ENCODE results near the gene MTURN. TPM values are rescaled to one million over a fixed set of nuclear protein-coding genes. Genes with fewer than 3 reads are reported as not detected.

The MTURN gene
- total and polyA plus RNA-seq, 10 of the 15 experiments (the other 5 are each of a cell fraction or from before 2014, with no cell fraction given) = 0.52 to 5.0 (median 3.3) TPM

- TF ChIP-seq REST (IDR thresholded peaks at IDR 0.05; ENCODE audit: low read depth, low read length) (no peak), LARP7 (IDR thresholded peaks at IDR 0.05) (no peak), PML (IDR thresholded peaks at IDR 0.05; ENCODE audit: low read length) (no peak)
Observed at GRCh38 chr7:30199271-30199670, 64.5 kb downstream of the MTURN start (continued).

- ChIA-PET SMC1A (ENCODE audit: uncharacterized antibody, unreplicated experiment) (interaction anchor here (0.6 to 7.0 kb wide), 8 partner anchors 11 to 75 kb away, joined by 3 to 80 read pairs (median 4); no protein-coding TSS in a partner anchor), RAD21 (ENCODE audit: unreplicated experiment) (interaction anchor here (1.0 to 3.4 kb wide), 4 partner anchors 21 to 38 kb away, joined by 4 to 22 read pairs (median 8); no protein-coding TSS in a partner anchor), CTCF (interaction anchor here (1.2 to 1.9 kb wide), 5 partner anchors 16 to 75 kb away, joined by 3 to 8 read pairs (median 3); no protein-coding TSS in a partner anchor), POLR2A (interaction anchor here (0.6 to 1.5 kb wide), 2 partner anchors 21 to 406 kb away, joined by 4 to 6 read pairs; no protein-coding TSS in a partner anchor)
- Histone ChIP-seq H3K9ac (ENCODE audit: control insufficient read depth, insufficient read depth, low read length) (no peak overlapping the region), H3K27ac (ENCODE audit: control insufficient read depth, insufficient read depth) (no peak overlapping the region), H4K20me1 (ENCODE audit: control insufficient read depth, insufficient read depth) (no peaks in the 10 kb centered on the region), H2AFZ (ENCODE audit: control insufficient read depth, low read depth, low read length) (no peak overlapping the region), H3K79me2 (ENCODE audit: control insufficient read depth, insufficient read depth, low read length) (no peaks in the 10 kb centered on the region), H3K27me3 (replicated peaks in 1 of 2; ENCODE audit: control insufficient read depth in 2 of 2, insufficient read depth in 2 of 2, low read length in 1 of 2) (no peaks in the 10 kb centered on the region), H3K4me1 (ENCODE audit: control insufficient read depth, insufficient read depth, low read length) (peaks cover 19% of the 10 kb centered on the region), H3K36me3 (ENCODE audit: control insufficient read depth in 2 of 2, insufficient read depth in 2 of 2, low read length in 1 of 2) (no peaks in the 10 kb centered on the region; a peak in 1 of 4 replicates), H3K4me2 (ENCODE audit: control insufficient read depth, insufficient read depth) (peak overlapping the region; percentile 31), H3K4me3 (no peak overlapping the region), H3K9me3 (replicated peaks; ENCODE audit: control insufficient read depth, insufficient read depth, low read length) (peaks cover 5% of the 10 kb centered on the region; the same call in 2 of the 3 replicates)
- WGBS (ENCODE audit: insufficient coverage, insufficient replicate concordance, low lambda C conversion rate, missing lambda C conversion rate) = 95% methylated on average over 2 of the region's 2 CpGs
- FAIRE-seq (no peak), ATAC-seq (no peak; the same call in 2 of the 3 replicates), DNase-seq (ENCODE audit: low read depth, low spot score) (no peak)
- intact Hi-C loops (cut with micrococcal nuclease; ENCODE audit: unreplicated experiment) = loop anchor here (2.0 kb wide), 1 partner anchor 20 kb away; no protein-coding TSS in a partner anchor
- BruUV-seq (replicated peaks) = no TSS peak
- in situ Hi-C loops (cut with MboI) = no loop called here
- TF ChIP-seq ATF2 (IDR thresholded peaks at IDR 0.05; ENCODE audit: low read length) (no peak), NFIC (IDR thresholded peaks at IDR 0.05; ENCODE audit: low read depth, low read length) (no peak), MEF2B (IDR thresholded peaks at IDR 0.05; ENCODE audit: partially characterized antibody, poor library complexity, severe bottlenecking) (no peak), PAX5 (IDR thresholded peaks at IDR 0.05; ENCODE audit: borderline replicate concordance, low read depth, low read length) (no peak), SMARCA5 (IDR thresholded peaks at IDR 0.05) (0 out of 2 replicates have a peak, but pooled peaks have one; percentile 31), BHLHE40 (IDR thresholded peaks at IDR 0.05; ENCODE audit: borderline replicate concordance in 1 of 2, low read depth in 2 of 2, low read length in 1 of 2) (no peak)
Observed at GRCh38 chr7:30200591-30200990, 65.8 kb downstream of the MTURN start.

Measured in GM12878 (cell line).